Measurements from ENCODE around the gene NEDD8.
"Not testable (repeated sequence)": the region's sequence is repeated elsewhere in the genome, so short reads cannot be mapped to it uniquely, and the experiment has no call there.

NEDD8 gene

GRCh38 chr14:24216876-24217275 is 15.3 kb downstream of the NEDD8 start:
- not testable (repeated sequence) for DNase-seq

DNA sequence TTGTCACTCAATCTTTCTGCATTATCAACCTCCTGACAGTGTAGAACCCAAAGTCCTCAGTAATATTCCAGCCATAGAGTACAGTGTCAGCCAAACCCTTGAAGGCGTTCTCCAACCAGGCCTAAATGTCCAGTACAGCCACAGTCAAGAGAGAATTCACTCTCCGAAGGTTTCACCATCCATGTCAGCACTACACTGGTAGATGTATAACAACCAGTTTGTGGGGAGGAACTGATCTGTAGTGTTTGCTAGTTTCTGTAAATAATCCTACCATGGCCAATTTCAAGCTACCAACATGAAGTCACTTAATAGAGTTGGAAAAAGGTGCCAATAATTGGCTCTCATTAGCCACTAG is 15.8 kb downstream of the NEDD8 start:
- no peak for DNase-seq

DNA sequence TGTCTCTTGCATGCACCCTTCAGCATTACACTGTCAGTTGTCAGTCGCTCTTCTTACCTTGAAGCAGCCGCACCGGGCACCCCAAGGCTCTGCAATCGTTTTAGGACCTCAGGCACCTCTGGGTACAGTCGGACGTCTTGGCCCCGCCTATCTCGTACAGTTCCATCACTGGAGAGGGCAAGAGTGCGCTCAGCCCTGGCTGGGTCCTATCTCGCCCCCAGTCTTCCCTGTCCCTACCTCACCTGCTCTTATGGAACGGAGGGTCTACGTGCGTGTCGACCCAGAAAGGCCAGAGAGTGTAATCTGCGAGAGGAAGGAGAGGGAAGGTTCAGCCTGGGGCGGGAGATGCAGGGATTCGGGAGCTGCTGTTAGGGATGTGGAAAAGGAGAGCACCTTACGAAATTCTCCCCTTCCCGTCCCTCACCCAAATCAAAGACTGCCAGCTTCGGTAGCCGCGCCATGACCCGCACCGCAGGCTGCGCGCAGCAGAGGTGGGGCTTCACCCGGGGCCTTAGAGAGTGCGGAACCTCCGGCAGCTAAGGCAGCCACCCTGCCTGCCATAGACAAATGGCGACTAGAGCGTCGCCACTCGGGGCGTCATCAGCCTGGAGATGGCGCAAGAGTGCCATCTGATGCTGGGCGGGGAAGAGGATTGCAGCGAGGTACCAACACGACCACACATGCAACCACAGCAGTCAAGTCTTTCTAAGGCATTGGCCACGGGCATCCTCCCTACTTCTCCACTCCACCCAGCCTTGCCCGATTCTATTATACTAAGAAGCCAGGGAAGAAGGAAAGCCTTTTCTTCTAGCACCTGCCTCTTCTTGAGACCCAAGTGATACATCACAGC is 16.4 kb downstream of the NEDD8 start, which contains the start of gene MDP1:
MDP1 (minus strand) TSS at position 572 of the 850 bp plus-strand sequence; CDS start at position 461, 111 bp downstream.
- peak; percentile 88 for DNase-seq

DNA sequence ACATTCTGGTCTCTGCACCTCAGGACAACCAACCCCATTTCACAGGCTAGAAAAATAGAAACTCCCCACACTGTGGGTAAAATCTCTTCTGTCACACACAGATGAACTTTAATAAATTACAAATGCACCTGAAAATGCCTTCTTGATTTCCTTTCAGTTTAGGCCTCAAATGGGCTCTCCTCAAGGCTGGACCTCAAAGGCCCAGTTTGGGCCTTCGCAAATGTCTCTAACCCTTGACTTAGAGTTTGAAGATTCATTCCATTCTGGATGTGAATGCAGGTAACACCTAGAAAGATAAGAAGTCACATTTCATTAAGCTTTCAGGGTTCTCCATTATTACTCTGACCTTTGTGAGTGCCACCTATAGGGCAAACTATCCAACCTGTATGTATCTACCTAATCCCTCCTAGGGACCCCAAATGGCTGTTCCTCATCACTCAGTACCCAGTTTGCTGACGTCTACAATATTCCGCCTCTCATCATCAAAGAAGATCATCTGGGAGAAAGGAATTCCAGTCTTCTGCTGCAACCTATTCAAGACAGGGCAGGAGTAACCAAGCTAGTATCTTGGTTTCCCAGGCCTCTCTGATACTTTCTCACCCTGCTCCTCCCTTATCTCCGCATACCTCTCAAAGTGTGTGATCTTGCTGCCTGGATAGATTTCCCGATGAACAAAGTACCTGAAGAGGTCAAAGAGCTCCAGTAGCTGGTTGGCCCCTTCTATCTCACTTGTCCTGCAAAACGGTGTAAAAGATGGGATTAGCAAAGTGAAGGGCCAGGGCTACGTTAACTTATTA is 18.1 kb downstream of the NEDD8 start:
- no peak for DNase-seq

DNA sequence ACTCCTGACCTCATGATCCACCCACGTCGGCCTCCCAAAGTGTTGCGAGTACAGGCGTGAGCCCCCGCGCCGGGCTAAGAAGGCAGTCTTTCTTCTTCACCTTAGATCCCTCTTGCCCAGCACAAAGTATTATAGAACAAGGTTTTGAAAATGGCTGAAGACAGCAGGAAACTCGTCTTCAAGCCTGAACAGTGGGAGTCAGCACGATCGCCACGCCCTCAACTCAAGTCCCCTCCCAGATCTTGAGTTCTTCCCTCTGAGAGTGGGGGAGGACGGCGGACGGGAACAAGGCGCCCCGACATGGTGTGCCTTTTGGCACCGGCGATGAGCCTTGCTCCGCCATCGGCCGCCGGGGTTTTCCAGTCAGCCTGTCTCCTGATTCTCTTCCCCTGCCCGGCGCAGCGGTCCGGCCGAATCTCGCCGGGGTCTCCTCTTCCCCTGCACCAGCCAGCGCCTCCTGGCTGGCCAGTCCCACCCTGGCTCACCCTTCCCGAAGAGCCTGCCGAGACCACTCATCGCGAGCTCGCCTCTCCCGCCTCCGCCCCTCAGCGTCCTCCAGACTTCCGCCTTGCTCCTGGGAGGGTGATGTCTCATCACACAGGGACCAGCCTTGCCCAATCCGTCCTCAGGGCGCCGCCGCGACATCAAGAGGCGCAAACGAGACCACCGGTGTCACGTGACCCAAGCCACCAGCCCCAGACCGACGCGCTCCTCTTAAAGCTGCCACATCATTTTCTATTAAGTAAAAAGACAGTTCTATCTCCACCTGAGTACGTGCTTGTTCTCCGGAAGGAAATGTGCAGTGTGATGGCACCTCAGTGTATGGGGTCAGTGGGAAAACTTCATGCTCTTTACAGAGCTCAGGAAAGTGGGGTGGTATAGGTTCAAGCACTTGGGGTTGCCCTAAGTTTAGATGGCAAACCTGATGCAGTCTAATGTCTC is 19.0 kb downstream of the NEDD8 start, which contains the start of gene CHMP4A:
CHMP4A (minus strand) TSS at position 565 of the 942 bp plus-strand sequence; CDS start at position 516, 49 bp downstream.
- DNase-seq, result peak; percentile 98

GRCh38 chr14:24211311-24211710 is 20.9 kb downstream of the NEDD8 start:
- DNase-seq, result no peak

- no peak for DNase-seq
Measured at GRCh38 chr14:24207625-24208024, 24.5 kb downstream of the NEDD8 start.

DNA sequence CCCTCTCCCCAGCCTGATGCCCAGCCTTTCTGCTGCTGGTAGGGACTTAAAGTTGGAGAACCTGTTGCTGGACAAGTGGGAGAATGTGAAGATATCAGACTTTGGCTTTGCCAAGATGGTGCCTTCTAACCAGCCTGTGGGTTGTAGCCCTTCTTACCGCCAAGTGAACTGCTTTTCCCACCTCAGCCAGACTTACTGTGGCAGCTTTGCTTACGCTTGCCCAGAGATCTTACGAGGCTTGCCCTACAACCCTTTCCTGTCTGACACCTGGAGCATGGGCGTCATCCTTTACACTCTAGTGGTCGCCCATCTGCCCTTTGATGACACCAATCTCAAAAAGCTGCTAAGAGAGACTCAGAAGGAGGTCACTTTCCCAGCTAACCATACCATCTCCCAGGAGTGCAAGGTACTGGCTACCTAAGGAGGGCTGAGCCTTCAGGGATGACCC is 25.0 kb downstream of the NEDD8 start:
- no peak for DNase-seq

DNA sequence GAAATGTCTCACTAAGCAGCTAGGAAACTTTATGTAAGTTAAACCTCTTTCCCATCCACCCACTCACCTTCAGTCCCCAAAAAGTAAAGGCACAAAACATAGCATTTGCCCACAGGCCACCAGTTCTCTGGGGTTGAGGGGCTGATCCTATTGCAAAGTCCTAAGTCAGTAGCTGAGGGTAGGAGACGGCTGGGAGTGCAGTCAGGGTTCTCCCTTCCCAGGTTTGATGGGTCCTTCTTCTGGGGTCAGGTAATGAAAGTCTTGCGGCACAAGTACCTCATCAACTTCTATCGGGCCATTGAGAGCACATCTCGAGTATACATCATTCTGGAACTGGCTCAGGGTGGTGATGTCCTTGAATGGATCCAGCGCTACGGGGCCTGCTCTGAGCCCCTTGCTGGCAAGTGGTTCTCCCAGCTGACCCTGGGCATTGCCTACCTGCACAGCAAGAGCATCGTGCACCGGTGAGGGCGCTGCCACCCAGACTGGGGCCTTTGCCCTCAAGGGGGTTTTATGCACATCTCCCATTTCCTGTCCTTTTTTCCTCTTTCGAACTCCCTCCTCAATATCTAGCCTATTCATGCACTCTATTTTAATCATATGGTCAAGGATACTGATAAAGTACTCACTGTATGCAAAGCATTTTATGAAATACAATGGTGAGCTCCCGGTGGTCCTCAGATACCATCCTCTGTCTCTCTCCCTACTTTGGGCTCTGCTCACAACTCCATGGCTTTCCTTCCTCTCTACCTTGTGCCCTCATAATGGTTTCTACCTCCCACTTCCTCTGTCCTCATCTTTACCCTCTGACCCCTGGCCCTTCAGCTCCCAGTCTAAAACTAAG is 25.7 kb downstream of the NEDD8 start:
- DNase-seq, result no peak

GRCh38 chr14:24204163-24205146 is 27.7 kb downstream of the NEDD8 start:
- no peak for DNase-seq

GRCh38 chr14:24203249-24203886 is 28.8 kb downstream of the NEDD8 start:
- DNase-seq, result not testable (repeated sequence)

GRCh38 chr14:24202538-24202937 is 29.6 kb downstream of the NEDD8 start:
- not testable (repeated sequence) for DNase-seq

- DNase-seq, result no peak
Measured at GRCh38 chr14:24198814-24199524, 33.2 kb downstream of the NEDD8 start.

DNA sequence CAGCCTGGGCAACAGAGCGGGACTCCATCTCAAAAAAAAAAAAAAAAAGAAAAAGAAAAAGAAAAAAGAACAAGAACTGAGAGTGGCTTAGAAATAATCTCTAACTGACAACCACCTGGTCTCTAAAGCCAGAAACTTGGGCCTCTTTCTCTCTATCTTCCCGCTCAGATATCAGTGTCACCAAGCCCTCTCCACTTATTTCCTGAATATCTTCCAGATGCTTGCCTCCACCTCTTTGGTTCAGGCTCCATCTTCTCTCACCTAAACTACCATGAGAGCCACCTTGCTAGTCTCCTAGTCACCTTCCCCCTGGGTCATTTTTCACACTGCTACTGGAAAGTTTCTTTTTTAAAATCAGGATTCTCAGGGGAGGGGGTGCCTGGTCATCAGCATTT is 35.1 kb downstream of the NEDD8 start:
- no peak for DNase-seq

DNA sequence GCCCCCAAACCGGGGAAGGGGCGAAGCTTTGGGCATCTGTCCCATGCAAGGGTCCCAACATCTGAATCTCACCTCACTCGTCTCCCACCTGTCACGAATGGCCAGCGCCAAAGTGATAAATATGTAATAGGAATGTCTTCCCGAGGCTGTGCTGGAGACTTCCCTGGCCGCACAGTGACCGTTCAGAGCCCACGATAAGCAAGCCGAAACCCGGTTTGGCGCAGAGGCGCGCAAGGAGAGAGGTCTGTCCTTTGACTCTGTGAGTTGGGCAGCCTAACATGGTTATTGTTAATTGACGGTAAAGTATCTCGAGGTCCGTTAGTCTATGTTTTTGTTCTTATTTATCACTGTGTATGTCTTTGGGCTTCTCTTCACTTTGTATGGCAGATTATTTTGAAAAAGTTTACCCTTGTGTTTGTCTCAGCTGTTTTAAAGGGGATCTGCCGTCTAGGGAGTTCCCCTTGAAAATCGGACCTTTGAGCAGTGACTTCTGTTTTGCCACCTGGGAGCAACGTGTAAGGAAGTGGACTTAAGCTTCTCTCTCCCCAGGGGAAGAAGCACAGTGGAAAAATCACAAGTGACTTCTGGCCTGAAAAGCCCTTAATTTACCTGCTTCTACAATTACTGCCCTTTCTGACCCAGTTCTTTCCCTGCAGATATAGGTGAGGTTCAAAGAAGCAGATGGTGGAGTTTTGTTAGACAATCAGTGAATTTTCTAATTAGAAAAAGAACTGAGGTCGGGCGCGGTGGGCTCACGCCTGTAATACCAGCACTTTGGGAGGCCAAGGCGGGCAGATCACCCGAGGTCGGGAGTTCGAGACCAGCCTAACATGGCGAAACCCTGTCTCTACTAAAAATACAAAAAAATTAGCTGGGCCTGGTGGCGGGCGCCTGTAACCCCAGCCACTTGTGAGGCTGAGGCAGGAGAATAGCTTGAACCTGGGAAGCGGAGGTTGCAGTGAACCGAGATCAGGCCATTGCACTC is 35.8 kb downstream of the NEDD8 start:
- no peak for DNase-seq

- DNase-seq, result peak; percentile 93
Measured at GRCh38 chr14:24195186-24196070, 36.7 kb downstream of the NEDD8 start, which contains the start of gene TM9SF1. Gene TM9SF1 (minus strand): TSS chr14:24195441. CDS start chr14:24195019, 422 bp downstream.

DNA sequence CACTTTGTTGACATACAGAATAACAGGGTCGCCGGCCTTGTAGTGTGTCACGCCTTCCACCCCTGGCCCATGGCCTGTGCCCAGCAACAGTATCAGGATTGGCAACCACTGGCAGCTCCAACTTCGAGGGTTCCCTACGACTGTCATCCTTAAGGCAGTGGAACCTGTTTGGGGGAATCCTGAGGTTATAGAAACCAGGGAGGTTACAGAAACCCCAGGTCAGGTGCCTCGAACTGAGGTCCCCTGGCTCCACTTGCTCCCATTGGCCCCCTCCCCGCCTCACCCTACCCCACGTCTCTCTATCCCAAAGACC is 37.3 kb downstream of the NEDD8 start:
- peak; percentile 29 for DNase-seq
